HG03108 (cell line): ENCODE measurements around the gene UBXN2A.
A peak's percentile ranks its signal among the peaks of the same experiment; 100 is the strongest.
"Not testable (repeated sequence)": the region's sequence is repeated elsewhere in the genome, so short reads cannot be mapped to it uniquely, and the experiment has no call there.

Experiments used
- ATAC-seq: cut with Tn5 transposase; IDR thresholded peaks from one replicate; pipeline ENCODE4 v1.9.1; 2021; ENCODE audit warnings: moderate library complexity; ENCODE audit not compliant: unreplicated experiment

UBXN2A gene

DNA sequence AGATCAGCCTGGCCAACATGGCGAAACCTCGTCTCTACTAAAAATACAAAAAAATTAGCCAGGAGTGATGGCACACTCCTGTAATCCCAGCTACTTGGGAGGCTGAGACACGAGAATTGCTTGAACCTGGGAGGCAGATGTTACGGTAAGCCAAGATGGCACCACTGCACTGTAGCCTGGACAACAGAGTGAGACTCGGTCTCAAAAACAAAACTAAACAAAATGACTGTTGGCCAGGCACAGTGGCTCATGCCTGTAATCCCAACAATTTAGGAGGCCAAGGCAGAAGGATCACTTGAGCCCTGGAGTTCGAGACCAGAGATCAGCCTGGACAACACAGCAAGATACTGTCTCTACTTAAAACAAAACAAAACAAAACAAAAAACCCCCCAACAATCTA lies 102.9 kb downstream of the UBXN2A start:
- ATAC-seq = not testable (repeated sequence)

DNA sequence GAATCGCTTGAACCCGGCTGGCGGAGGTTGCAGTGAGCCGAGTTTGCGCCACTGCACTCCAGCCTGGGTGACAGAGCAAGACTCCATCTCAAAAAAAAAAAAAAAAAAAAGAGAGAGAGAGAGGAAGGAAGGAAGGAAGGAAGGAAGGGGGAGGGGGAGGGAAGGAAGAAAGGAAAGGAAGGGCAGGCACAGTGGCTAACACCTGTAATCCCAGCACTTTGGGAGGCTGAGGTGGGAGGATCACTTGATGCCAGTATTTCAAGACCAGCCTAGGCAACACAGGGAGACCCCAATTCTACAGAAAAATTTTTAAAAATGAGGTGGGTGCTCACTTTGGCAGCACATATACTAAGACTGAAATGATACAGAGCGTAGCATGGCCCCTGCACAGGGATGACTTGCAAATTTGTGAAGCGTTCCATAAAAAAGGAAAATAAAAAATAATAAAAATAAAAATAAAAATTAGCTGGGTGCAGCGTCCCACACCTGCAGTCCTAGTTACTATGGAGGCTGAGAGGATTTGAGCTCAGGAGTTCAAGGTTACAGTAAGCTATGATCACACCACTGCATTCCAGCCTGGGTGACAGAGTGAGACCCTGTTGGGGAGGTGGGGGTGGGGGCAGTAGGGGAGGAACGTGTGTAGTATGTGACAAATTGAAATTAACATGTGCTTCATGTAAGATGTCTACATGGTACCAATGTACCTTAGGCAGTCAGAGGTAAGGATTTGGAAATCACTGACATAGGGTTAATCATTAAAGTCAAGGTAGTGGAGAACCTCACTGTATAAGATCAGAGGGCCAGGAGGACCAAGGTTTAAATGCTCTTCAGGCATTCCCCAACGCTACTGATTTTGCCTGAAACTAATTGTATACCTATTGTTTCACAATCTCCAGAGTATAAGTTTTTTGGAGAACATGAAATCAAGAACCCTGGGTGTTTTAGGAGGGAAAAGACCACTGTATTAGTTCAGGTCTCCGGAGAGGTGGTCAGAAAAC lies 105.5 kb downstream of the UBXN2A start:
- no peak for ATAC-seq

DNA sequence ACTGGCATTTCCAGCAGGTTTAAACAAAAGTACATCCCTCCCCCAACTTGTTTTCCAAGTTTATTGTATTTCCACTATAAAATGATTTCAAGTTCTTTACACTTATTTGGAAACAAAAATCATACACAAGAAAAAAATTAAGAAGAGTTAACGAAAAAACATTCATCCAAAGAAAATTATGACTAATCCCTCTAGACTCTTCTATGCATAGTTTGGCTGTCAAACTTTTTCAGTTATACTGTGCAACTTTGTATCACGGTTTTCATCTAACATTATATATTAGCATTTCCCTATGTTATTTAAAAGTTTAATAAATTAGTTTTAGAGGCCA lies 106.3 kb downstream of the UBXN2A start:
- no peak for ATAC-seq

DNA sequence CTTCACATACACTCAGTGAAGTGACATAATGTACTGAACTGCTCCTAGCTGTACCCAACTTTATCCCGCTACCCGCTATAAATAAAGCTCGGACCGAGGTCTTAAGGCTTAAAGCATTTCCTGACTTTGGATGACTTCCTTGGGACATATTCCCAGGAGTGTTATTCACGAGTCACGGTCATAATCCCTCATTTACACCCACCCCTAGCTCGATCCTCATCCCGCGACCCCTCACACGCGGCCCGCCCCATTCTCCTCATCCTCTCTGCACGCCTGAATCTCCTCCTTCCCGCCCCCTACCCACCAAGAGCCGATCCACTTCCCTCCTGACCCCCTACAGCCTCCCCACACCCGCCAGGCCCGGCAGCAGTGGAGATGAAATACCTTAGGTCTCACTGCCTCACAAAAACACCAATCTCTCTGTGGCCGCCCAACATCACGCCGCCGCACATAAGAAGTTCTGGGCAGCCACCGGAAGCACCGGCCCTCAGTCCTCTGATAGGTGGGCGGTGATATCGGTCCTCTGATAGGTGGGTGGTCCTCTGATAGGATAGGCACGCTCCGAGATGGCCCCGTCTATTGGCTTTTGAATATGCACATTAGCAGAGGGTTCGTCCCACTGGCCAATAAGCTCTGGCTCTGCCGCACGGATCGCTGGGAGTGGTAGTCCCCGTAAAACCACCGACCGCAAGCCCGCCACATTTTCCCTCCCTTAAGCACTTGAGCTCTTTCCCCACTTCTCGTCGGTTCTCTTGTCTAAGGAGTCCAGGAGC lies 106.9 kb downstream of the UBXN2A start, which contains the start of gene WDCP:
TSS of gene WDCP (minus strand) at position 462 of the 773 bp plus-strand sequence. CDS start 7,897 bp downstream, outside the sequence.
- peak; percentile 99 for ATAC-seq

- ATAC-seq = no peak
Observed at GRCh38 chr2:24047703-24048033, 107.4 kb downstream of the UBXN2A start.

DNA sequence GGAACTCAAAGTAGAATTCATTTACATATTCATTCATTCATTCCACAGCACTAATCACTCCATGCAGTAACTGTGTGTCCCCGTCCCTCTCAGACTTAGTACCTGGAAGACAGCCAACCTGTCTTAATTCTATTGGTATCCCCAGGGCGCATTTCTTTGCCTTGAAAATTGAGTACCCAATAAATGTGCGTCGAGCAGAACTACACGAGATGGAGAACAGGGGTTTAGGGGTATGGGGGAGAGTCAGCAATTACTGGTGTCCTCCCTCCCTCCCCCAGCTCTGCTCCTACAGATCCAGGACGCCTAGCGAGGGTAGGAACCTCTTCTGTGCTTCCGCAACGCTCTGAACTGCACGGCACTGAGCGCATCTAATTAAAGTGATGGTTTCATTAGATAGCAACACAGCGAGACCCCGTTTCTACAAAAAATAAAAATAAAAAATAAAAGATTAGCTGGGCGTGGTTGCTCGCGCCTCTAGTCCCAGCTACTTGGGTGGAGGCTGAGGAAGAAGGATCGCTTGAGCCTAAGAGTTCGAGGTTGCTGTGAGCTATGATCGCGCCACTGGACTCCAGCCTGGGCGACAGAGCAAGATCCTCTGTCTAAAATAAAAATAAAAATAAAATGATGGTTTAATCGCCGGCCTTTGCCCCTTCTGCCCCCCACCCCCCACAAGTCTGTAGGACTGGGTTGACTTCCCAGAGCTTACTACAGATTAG lies 108.7 kb downstream of the UBXN2A start:
- no peak for ATAC-seq

DNA sequence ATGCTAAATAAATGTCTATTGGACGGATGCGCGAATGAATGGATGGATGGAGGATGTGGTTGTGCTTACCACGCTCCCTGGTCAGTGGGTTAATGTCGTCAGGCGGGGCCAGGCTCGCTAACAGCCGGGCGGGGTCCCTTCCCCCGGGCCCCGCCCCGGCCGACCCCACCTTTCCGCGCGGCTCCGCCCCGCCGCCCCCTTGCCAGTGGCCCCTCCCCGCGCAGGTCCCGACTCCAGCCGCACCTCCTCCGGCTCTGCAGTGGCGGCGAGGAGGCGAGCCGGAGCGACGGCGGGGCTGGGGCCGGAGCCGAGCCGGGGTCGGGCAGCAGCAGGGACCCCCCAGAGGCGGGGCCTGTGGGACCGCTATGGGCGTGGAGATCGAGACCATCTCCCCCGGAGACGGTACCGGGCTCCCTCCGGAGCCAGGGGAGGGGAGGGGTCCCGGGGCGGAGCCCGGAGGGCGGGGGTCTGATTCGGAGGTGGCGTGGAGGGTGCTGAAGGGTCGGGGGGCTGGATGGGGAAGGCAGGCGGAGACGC lies 109.3 kb downstream of the UBXN2A start, which contains the start of gene FKBP1B:
TSS of gene FKBP1B (plus strand) at position 257 of the 537 bp plus-strand sequence. CDS start at position 366, 109 bp downstream.
- no peak for ATAC-seq

DNA sequence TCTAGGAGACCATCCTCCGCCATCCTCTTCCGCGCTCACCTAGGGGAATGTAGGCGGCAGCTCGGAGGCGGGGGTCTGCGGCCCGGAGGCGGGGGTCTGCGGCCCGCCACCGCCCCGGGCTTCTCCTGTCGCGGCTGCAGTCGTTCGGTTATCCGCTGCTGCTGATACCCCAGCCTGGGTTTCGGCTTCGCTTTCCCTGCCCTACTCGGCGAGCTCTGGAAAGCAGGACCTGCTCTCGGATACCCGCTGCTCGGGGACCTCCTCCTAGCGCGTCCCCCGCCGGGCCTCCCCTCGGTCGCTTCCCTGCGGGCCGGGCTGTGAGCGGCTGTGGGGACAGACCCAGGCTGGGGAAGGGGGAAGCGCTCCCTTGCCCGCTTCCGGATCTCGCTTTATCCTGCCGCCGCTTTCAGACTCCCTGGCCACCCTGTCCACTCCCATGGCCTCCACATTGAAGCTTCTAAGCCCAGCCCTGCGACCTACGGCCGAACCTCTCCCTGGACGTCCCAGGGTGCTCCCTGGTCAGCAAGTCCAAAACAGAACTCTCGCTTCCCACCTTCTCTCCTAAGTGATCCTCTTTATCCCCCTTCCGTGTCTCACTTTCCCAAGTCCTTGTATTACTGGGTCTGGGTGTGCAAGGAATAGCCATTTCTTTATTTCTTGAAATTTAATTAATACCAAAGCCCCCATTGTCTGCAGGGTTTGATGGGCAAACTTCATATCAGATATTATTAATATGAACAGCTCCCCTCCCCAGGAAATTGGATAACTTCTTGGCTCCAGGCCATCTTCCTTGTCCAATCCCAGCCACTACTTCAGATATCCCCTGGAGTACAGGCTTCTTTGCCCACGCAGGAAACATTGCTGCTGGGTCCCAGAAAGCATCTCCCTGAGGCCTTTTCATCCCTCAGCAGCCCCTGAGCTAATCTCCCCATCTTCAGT lies 110.0 kb downstream of the UBXN2A start:
- no peak for ATAC-seq

DNA sequence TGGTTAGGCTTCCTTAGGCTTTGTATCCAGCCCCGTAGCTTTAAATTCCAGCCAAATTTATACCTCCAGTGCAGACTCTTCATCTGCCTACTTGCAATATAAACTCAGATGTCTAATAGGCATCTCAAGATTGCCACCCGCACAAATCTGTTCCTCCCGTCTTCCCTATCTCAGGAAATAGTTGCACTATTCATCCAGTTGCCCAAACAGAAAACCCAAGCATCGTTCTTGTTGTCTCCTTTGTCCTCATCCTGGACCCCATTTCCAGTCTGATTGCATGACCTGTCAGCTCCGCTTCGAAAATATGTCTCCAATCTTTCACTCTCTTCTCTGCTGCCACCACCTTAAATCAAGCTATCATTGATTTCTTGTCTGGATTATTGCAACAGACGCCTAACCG lies 111.6 kb downstream of the UBXN2A start:
- ATAC-seq = no peak

- no peak for ATAC-seq
Observed at GRCh38 chr2:24052951-24053350, 112.7 kb downstream of the UBXN2A start.
